Stimulated activated CD8-positive, alpha-beta memory T cell treated with anti-CD3 and anti-CD28 coated beads, Interleukin-4, amount 100 ng/mL, for 4 hours (primary cell): ENCODE measurements around the gene PRSS2.

Experiments
- DNase-seq, 2 donors: peaks; one replicate each; pipeline ENCODE4 v3.0.0-alpha.2; 2020; ENCODE audit warnings: low read depth in 2 of 2, low spot score in 1 of 2

PRSS2 gene

DNA sequence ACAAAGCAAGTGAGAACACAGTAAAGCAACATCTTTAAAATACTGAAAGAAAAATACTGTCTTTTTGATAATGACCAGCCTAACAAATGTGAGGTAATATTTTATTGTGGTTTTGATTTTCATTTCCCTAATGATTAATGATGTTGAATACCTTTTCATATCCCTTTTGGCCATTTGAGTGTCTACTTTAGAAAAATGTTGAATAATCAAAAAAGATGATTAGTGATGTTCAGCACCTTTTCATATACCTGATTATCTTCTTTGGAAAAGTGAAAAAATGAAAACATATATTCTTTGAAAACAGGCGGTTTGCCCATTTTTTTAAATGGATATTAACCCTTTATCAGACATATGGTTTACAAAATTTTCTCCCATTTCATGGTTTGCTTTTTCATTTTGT lies 51.9 kb downstream of the PRSS2 start:
- no peak for DNase-seq
